Cardiac fibroblast (primary cell): ENCODE results near the gene GDF11.
"Not testable (repeated sequence)": the region's sequence is repeated elsewhere in the genome, so short reads cannot be mapped to it uniquely, and the experiment has no call there.

Experiments
- DNase-seq, 2 donors: peaks; one replicate each; pipeline versions ENCODE4 v3.0.0 to v3.0.0-alpha.2; 2010; ENCODE audit warnings: low read depth in 2 of 2
- H3K4me3 ChIP-seq, 2 donors: replicated peaks in 1 of 2; 1 replicate in 1 of 2; 2 replicates in 1 of 2; pipeline ENCODE4 v1.5.1; 2011; ENCODE audit warnings: low read depth in 2 of 2, low read length in 2 of 2, mild to moderate bottlenecking in 2 of 2, moderate library complexity in 1 of 2
- CTCF ChIP-seq: IDR thresholded peaks from one replicate; pipeline ENCODE4 v1.5.1; 2011; ENCODE audit warnings: low read depth, mild to moderate bottlenecking, low read length, inconsistent platforms

GDF11 gene

GRCh38 chr12:55748230-55748993 lies 5.5 kb downstream of the GDF11 start:
- TF ChIP-seq CTCF, result no peak
- H3K4me3 ChIP-seq, result no peak overlapping the region
- DNase-seq, result no peak

GRCh38 chr12:55755246-55755645 lies 12.3 kb downstream of the GDF11 start:
- H3K4me3 ChIP-seq, result no peak overlapping the region
- DNase-seq, result no peak
- no peak for TF ChIP-seq CTCF

- H3K4me3 ChIP-seq, result no peak overlapping the region
- TF ChIP-seq CTCF, result no peak
- DNase-seq, result no peak
Measured at GRCh38 chr12:55757701-55758100, 14.8 kb downstream of the GDF11 start.

- not testable (repeated sequence) for DNase-seq, H3K4me3 ChIP-seq
Measured at GRCh38 chr12:55758575-55758974, 15.7 kb downstream of the GDF11 start.

- H3K4me3 ChIP-seq, result no peak overlapping the region
- TF ChIP-seq CTCF, result no peak
- no peak for DNase-seq
Measured at GRCh38 chr12:55760663-55761062, 17.7 kb downstream of the GDF11 start.

GRCh38 chr12:55762646-55763045 lies 19.7 kb downstream of the GDF11 start:
- TF ChIP-seq CTCF, result no peak
- H3K4me3 ChIP-seq, result no peak overlapping the region
- DNase-seq, result no peak

- DNase-seq, result no peak
- no peak overlapping the region for H3K4me3 ChIP-seq
- TF ChIP-seq CTCF, result no peak
Measured at GRCh38 chr12:55765736-55766290, 22.9 kb downstream of the GDF11 start.
